HPDE6-E6E7 (cell line): Measurements from ENCODE around the gene AMACR.

Experiments
- DNase-seq: peaks from one replicate; pipeline ENCODE4 v3.0.0; 2011; ENCODE audit warnings: missing footprints; ENCODE audit errors: extremely low spot score

Gene AMACR

GRCh38 chr5:34007201-34007620 lies 639 bp downstream of the AMACR start:
- no peak for DNase-seq

GRCh38 chr5:34005681-34006080 lies 2.2 kb downstream of the AMACR start:
- DNase-seq: no peak

- DNase-seq: no peak
These were observed 2.6 kb downstream of the AMACR start for GRCh38 chr5:34005211-34005610.

GRCh38 chr5:34003941-34004340 lies 3.9 kb downstream of the AMACR start:
- no peak for DNase-seq

GRCh38 chr5:34002629-34003328 lies 5.1 kb downstream of the AMACR start:
- DNase-seq: no peak

GRCh38 chr5:34001241-34001841 lies 6.5 kb downstream of the AMACR start:
- DNase-seq: no peak

- DNase-seq: no peak
These were observed 7.9 kb downstream of the AMACR start for GRCh38 chr5:33999978-34000377.

- DNase-seq: peak; percentile 39
These were observed 10.4 kb downstream of the AMACR start for GRCh38 chr5:33997331-33997983.

- DNase-seq: no peak
These were observed 12.0 kb downstream of the AMACR start for GRCh38 chr5:33995865-33996264.

GRCh38 chr5:33994845-33995244 lies 13.0 kb downstream of the AMACR start:
- no peak for DNase-seq

GRCh38 chr5:33992864-33993263 lies 15.0 kb downstream of the AMACR start:
- no peak for DNase-seq

- no peak for DNase-seq
These were observed 22.4 kb downstream of the AMACR start for GRCh38 chr5:33985447-33985846.

GRCh38 chr5:33984671-33985124 lies 23.2 kb downstream of the AMACR start, which contains the start of gene SLC45A2:
Gene SLC45A2 (minus strand): TSS chr5:33984693. CDS start chr5:33984583, 110 bp downstream.
- no peak for DNase-seq

- no peak for DNase-seq
These were observed 23.7 kb downstream of the AMACR start for GRCh38 chr5:33984178-33984577.

GRCh38 chr5:33981408-33982162 lies 26.3 kb downstream of the AMACR start:
- DNase-seq: no peak

GRCh38 chr5:33980030-33980429 lies 27.8 kb downstream of the AMACR start:
- no peak for DNase-seq

- DNase-seq: no peak
These were observed 29.5 kb downstream of the AMACR start for GRCh38 chr5:33978306-33978705.

GRCh38 chr5:33976307-33976706 lies 31.5 kb downstream of the AMACR start:
- no peak for DNase-seq

- no peak for DNase-seq
These were observed 32.0 kb downstream of the AMACR start for GRCh38 chr5:33975852-33976251.

- no peak for DNase-seq
These were observed 34.6 kb downstream of the AMACR start for GRCh38 chr5:33973271-33973670.

- peak; percentile 38 for DNase-seq
These were observed 38.0 kb downstream of the AMACR start for GRCh38 chr5:33969572-33970452.
